ENCODE results near the gene FBXO21.

The FBXO21 gene

DNA sequence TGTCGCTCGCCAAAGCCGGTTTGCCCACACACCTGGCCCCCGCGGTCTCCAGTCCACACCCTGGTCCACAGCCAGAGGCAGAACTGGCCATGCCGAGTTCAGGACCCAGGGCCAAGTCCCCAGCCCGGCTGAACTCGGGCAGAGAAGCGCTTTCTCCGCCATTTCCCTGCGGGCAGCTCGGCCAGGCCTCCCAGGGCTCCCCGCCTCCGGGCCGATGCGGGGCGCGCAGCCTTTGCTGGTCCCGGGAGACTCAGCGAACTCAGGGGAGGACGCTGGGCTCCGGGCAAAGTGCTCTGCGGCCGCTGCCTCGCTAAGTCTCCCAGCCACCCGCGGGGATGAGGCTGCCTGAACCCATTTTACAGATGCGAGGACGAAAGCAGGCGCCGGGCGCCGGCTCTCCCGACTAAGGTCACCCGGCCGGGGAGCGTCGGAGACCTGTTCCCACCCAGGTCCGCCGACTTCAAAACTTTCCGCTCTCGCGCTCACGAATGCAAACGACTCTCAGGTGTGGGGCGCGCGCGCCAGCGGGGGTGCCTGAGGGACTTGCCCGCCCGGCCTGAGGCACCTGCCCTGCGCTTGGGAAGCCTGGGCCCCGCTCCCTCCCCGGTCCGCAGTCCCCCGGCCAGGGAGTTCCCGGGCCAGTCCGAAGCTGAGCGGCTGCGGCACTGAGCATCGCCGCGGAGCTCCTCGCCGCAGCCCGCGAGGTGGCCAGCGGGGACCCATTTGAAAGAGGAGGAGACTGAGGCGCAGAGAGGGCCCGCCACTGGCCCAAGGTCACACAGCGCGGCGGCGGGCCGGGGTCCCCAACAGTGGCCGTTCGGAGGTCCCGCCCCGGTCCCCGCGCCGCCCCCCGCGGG lies 91.7 kb downstream of the FBXO21 start:
- H3K4me1 ChIP-seq (ENCODE audit: insufficient read depth, low read length, poor library complexity, severe bottlenecking), result peaks cover 65% of the 10 kb centered on the region
- peaks cover 57% of the 10 kb centered on the region for H3K79me2 ChIP-seq (ENCODE audit: insufficient read depth, low read length)
- H3K9ac ChIP-seq (ENCODE audit: low read depth, low read length, poor library complexity, severe bottlenecking), result peak overlapping the region; percentile 83
- H3F3A ChIP-seq (ENCODE audit: low read depth), result no peaks in the 10 kb centered on the region
- H2AFZ ChIP-seq (ENCODE audit: low read length), result peak overlapping the region; percentile 85; the same call in 1 of the 2 replicates
- H3K9me2 ChIP-seq (replicated peaks; ENCODE audit: low read depth, low read length), result no peaks in the 10 kb centered on the region
- peaks cover 4% of the 10 kb centered on the region; the same call in 1 of the 2 replicates for H3K36me3 ChIP-seq (ENCODE audit: insufficient read depth, low read length)
- TF ChIP-seq CTCF (conservative IDR thresholded peaks at IDR 0.05; ENCODE audit: low read length) (no peak), EZH2phosphoT487 (IDR thresholded peaks at IDR 0.05; ENCODE audit: borderline replicate concordance) (no peak)
- no peaks in the 10 kb centered on the region for H3K9me3 ChIP-seq (ENCODE audit: insufficient read depth, low read depth, low read length)
- peaks cover 50% of the 10 kb centered on the region for H4K20me1 ChIP-seq (ENCODE audit: insufficient read depth, low read length, poor library complexity, severe bottlenecking)
- peak overlapping the region; percentile 99 for H3K4me2 ChIP-seq (ENCODE audit: low read depth, low read length, poor library complexity, severe bottlenecking)
- H3K4me3 ChIP-seq (ENCODE audit: low read length, poor library complexity, severe bottlenecking), result peak overlapping the region; percentile 96
- H3K27me3 ChIP-seq (ENCODE audit: insufficient read depth, low read length, poor library complexity, severe bottlenecking), result no peaks in the 10 kb centered on the region

- no peaks in the 10 kb centered on the region for H3K27me3 ChIP-seq (ENCODE audit: insufficient read depth, low read length, poor library complexity, severe bottlenecking)
- H3F3A ChIP-seq (ENCODE audit: low read depth), result no peaks in the 10 kb centered on the region
- no peak overlapping the region for H2AFZ ChIP-seq (ENCODE audit: low read length)
- H3K79me2 ChIP-seq (ENCODE audit: insufficient read depth, low read length), result peaks cover 63% of the 10 kb centered on the region
- H3K4me1 ChIP-seq (ENCODE audit: insufficient read depth, low read length, poor library complexity, severe bottlenecking), result peaks cover 71% of the 10 kb centered on the region
- H3K9me3 ChIP-seq (ENCODE audit: insufficient read depth, low read depth, low read length), result no peaks in the 10 kb centered on the region
- H3K4me3 ChIP-seq (ENCODE audit: low read length, poor library complexity, severe bottlenecking), result peak overlapping the region; percentile 96
- TF ChIP-seq CTCF (conservative IDR thresholded peaks at IDR 0.05; ENCODE audit: low read length), result no peak
- TF ChIP-seq EZH2phosphoT487 (IDR thresholded peaks at IDR 0.05; ENCODE audit: borderline replicate concordance), result no peak
- peak overlapping the region; percentile 99 for H3K4me2 ChIP-seq (ENCODE audit: low read depth, low read length, poor library complexity, severe bottlenecking)
- H3K36me3 ChIP-seq (ENCODE audit: insufficient read depth, low read length), result peaks cover 9% of the 10 kb centered on the region; the same call in 1 of the 2 replicates
- peak overlapping the region; percentile 83 for H3K9ac ChIP-seq (ENCODE audit: low read depth, low read length, poor library complexity, severe bottlenecking)
- peaks cover 56% of the 10 kb centered on the region for H4K20me1 ChIP-seq (ENCODE audit: insufficient read depth, low read length, poor library complexity, severe bottlenecking)
- no peaks in the 10 kb centered on the region for H3K9me2 ChIP-seq (replicated peaks; ENCODE audit: low read depth, low read length)
Measured at GRCh38 chr12:117098024-117098360, 92.3 kb downstream of the FBXO21 start.

DNA sequence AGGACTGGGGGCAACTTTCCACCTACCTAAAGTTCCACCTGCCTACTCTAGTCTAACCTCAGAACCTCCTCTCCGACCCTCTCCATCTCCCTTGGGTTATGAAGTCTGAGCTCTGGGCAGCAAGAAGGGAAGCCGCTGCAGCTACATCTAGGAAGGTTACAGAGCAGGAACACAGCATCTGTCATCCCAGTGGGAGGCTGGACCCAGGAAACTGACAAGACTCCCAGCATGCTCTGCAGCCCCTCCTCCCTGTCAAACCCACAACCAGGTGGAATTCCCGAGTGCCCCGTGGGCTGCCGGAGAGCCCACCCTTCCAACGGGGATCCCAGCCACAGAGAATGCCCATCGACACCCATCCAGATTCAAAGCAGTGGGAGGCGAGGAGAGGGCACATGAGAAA lies 93.1 kb downstream of the FBXO21 start:
- peak overlapping the region; percentile 99 for H3K4me2 ChIP-seq (ENCODE audit: low read depth, low read length, poor library complexity, severe bottlenecking)
- peak overlapping the region; percentile 83 for H3K9ac ChIP-seq (ENCODE audit: low read depth, low read length, poor library complexity, severe bottlenecking)
- H3K79me2 ChIP-seq (ENCODE audit: insufficient read depth, low read length), result peaks cover 71% of the 10 kb centered on the region
- no peaks in the 10 kb centered on the region for H3K9me2 ChIP-seq (replicated peaks; ENCODE audit: low read depth, low read length)
- TF ChIP-seq CTCF (conservative IDR thresholded peaks at IDR 0.05; ENCODE audit: low read length) (no peak), EZH2phosphoT487 (IDR thresholded peaks at IDR 0.05; ENCODE audit: borderline replicate concordance) (no peak)
- H3K36me3 ChIP-seq (ENCODE audit: insufficient read depth, low read length), result peaks cover 9% of the 10 kb centered on the region; the same call in 1 of the 2 replicates
- H3K4me1 ChIP-seq (ENCODE audit: insufficient read depth, low read length, poor library complexity, severe bottlenecking), result peaks cover 74% of the 10 kb centered on the region
- no peak overlapping the region for H2AFZ ChIP-seq (ENCODE audit: low read length)
- no peaks in the 10 kb centered on the region for H3K27me3 ChIP-seq (ENCODE audit: insufficient read depth, low read length, poor library complexity, severe bottlenecking)
- H3K9me3 ChIP-seq (ENCODE audit: insufficient read depth, low read depth, low read length), result no peaks in the 10 kb centered on the region
- peak overlapping the region; percentile 96 for H3K4me3 ChIP-seq (ENCODE audit: low read length, poor library complexity, severe bottlenecking)
- H4K20me1 ChIP-seq (ENCODE audit: insufficient read depth, low read length, poor library complexity, severe bottlenecking), result peaks cover 64% of the 10 kb centered on the region
- H3F3A ChIP-seq (ENCODE audit: low read depth), result no peaks in the 10 kb centered on the region

All from Loucy (cell line).